ENCODE results near the gene NPAS3. TPM values are rescaled to one million over a fixed set of nuclear protein-coding genes. Genes with fewer than 3 reads are reported as not detected.

Gene NPAS3
- polyA plus RNA-seq, 4 donors = 0.30 to 0.81 (median 0.62) TPM; not detected in 1

GRCh38 chr14:33471776-33472175, 533.1 kb downstream of the NPAS3 start:
- WGBS, 3 donors = 96 to 100% (median 98%) methylated on average over 6 of the region's 6 CpGs
- Histone ChIP-seq H3K9me3 (ENCODE audit: control insufficient read depth in 2 of 2, insufficient read depth in 1 of 2, low read depth in 1 of 2, low read length in 1 of 2) (no peaks in the 10 kb centered on the region), H3K36me3 (ENCODE audit: control insufficient read depth in 3 of 3, insufficient read depth in 2 of 3, low read depth in 1 of 3, low read length in 3 of 3) (no peaks in the 10 kb centered on the region), H3K27me3 (ENCODE audit: control insufficient read depth in 3 of 3, insufficient read depth in 3 of 3, low read length in 3 of 3) (no peaks in the 10 kb centered on the region), H3K4me3 (ENCODE audit: low read depth in 1 of 3, low read length in 3 of 3) (no peak overlapping the region), H3K4me1 (ENCODE audit: control insufficient read depth in 3 of 3, insufficient read depth in 2 of 3, low read depth in 1 of 3, low read length in 2 of 3) (peaks cover 0 to 4% (median 0%) of the 10 kb centered on the region in 3 donors), H3K27ac (ENCODE audit: low read depth in 1 of 3, low read length in 2 of 3) (no peak overlapping the region)
- DNase-seq (no peak), FAIRE-seq (no peak)

- no peaks in the 10 kb centered on the region for H3K36me3 ChIP-seq (ENCODE audit: control insufficient read depth in 3 of 3, insufficient read depth in 2 of 3, low read depth in 1 of 3, low read length in 3 of 3)
- H3K4me3 ChIP-seq (ENCODE audit: low read depth in 1 of 3, low read length in 3 of 3) = no peak overlapping the region
- no peak overlapping the region for H3K27ac ChIP-seq (ENCODE audit: low read depth in 1 of 3, low read length in 2 of 3)
- H3K9me3 ChIP-seq (ENCODE audit: control insufficient read depth in 2 of 2, insufficient read depth in 1 of 2, low read depth in 1 of 2, low read length in 1 of 2) = no peaks in the 10 kb centered on the region
- no peaks in the 10 kb centered on the region for H3K4me1 ChIP-seq (ENCODE audit: control insufficient read depth in 3 of 3, insufficient read depth in 2 of 3, low read depth in 1 of 3, low read length in 2 of 3)
- no peaks in the 10 kb centered on the region for H3K27me3 ChIP-seq (ENCODE audit: control insufficient read depth in 3 of 3, insufficient read depth in 3 of 3, low read length in 3 of 3)
- peak; percentile 52 to 66 for DNase-seq
- 38 to 60% (median 38%) methylated on average over 4 of the region's 4 CpGs for whole genome bisulfite sequencing, 3 donors
- FAIRE-seq = no peak
Measured at GRCh38 chr14:33475623-33476022, 536.9 kb downstream of the NPAS3 start.

- H3K4me3 ChIP-seq (ENCODE audit: low read depth in 1 of 3, low read length in 3 of 3) = no peak overlapping the region
- WGBS, 3 donors = 64 to 74% (median 69%) methylated on average over 3 of the region's 3 CpGs
- no peak for FAIRE-seq
- H3K36me3 ChIP-seq (ENCODE audit: control insufficient read depth in 3 of 3, insufficient read depth in 2 of 3, low read depth in 1 of 3, low read length in 3 of 3) = no peaks in the 10 kb centered on the region
- no peak for DNase-seq
- H3K27me3 ChIP-seq (ENCODE audit: control insufficient read depth in 3 of 3, insufficient read depth in 3 of 3, low read length in 3 of 3) = no peaks in the 10 kb centered on the region
- H3K27ac ChIP-seq (ENCODE audit: low read depth in 1 of 3, low read length in 2 of 3) = no peak overlapping the region
- H3K9me3 ChIP-seq (ENCODE audit: control insufficient read depth in 2 of 2, insufficient read depth in 1 of 2, low read depth in 1 of 2, low read length in 1 of 2) = no peaks in the 10 kb centered on the region
- H3K4me1 ChIP-seq (ENCODE audit: control insufficient read depth in 3 of 3, insufficient read depth in 2 of 3, low read depth in 1 of 3, low read length in 2 of 3) = no peaks in the 10 kb centered on the region
Measured at GRCh38 chr14:33477797-33478196, 539.1 kb downstream of the NPAS3 start.

- peaks cover 0 to 4% (median 0%) of the 10 kb centered on the region in 3 donors for H3K27me3 ChIP-seq (ENCODE audit: control insufficient read depth in 3 of 3, insufficient read depth in 3 of 3, low read length in 3 of 3)
- no peak for FAIRE-seq
- no peaks in the 10 kb centered on the region for H3K9me3 ChIP-seq (ENCODE audit: control insufficient read depth in 2 of 2, insufficient read depth in 1 of 2, low read depth in 1 of 2, low read length in 1 of 2)
- no peaks in the 10 kb centered on the region for H3K36me3 ChIP-seq (ENCODE audit: control insufficient read depth in 3 of 3, insufficient read depth in 2 of 3, low read depth in 1 of 3, low read length in 3 of 3)
- 80 to 87% (median 82%) methylated on average over 9 of the region's 9 CpGs for WGBS, 3 donors
- no peak overlapping the region for H3K4me3 ChIP-seq (ENCODE audit: low read depth in 1 of 3, low read length in 3 of 3)
- no peak for DNase-seq
- no peaks in the 10 kb centered on the region for H3K4me1 ChIP-seq (ENCODE audit: control insufficient read depth in 3 of 3, insufficient read depth in 2 of 3, low read depth in 1 of 3, low read length in 2 of 3)
- H3K27ac ChIP-seq (ENCODE audit: low read depth in 1 of 3, low read length in 2 of 3) = no peak overlapping the region
Measured at GRCh38 chr14:33480071-33480886, 541.6 kb downstream of the NPAS3 start.

GRCh38 chr14:33480887-33481184, 542.2 kb downstream of the NPAS3 start:
- Histone ChIP-seq H3K4me1 (ENCODE audit: control insufficient read depth in 3 of 3, insufficient read depth in 2 of 3, low read depth in 1 of 3, low read length in 2 of 3) (no peaks in the 10 kb centered on the region), H3K4me3 (ENCODE audit: low read depth in 1 of 3, low read length in 3 of 3) (no peak overlapping the region), H3K27me3 (ENCODE audit: control insufficient read depth in 3 of 3, insufficient read depth in 3 of 3, low read length in 3 of 3) (peaks cover 0 to 4% (median 0%) of the 10 kb centered on the region in 3 donors), H3K9me3 (ENCODE audit: control insufficient read depth in 2 of 2, insufficient read depth in 1 of 2, low read depth in 1 of 2, low read length in 1 of 2) (no peaks in the 10 kb centered on the region), H3K27ac (ENCODE audit: low read depth in 1 of 3, low read length in 2 of 3) (no peak overlapping the region), H3K36me3 (ENCODE audit: control insufficient read depth in 3 of 3, insufficient read depth in 2 of 3, low read depth in 1 of 3, low read length in 3 of 3) (no peaks in the 10 kb centered on the region)
- no peak for FAIRE-seq
- 79 to 90% (median 85%) methylated on average over 3 of the region's 3 CpGs for WGBS, 3 donors
- DNase-seq = no peak

- Histone ChIP-seq H3K9me3 (ENCODE audit: control insufficient read depth in 2 of 2, insufficient read depth in 1 of 2, low read depth in 1 of 2, low read length in 1 of 2) (no peaks in the 10 kb centered on the region), H3K27me3 (ENCODE audit: control insufficient read depth in 3 of 3, insufficient read depth in 3 of 3, low read length in 3 of 3) (peaks cover 0 to 4% (median 0%) of the 10 kb centered on the region in 3 donors), H3K4me1 (ENCODE audit: control insufficient read depth in 3 of 3, insufficient read depth in 2 of 3, low read depth in 1 of 3, low read length in 2 of 3) (no peaks in the 10 kb centered on the region), H3K27ac (ENCODE audit: low read depth in 1 of 3, low read length in 2 of 3) (no peak overlapping the region), H3K36me3 (ENCODE audit: control insufficient read depth in 3 of 3, insufficient read depth in 2 of 3, low read depth in 1 of 3, low read length in 3 of 3) (no peaks in the 10 kb centered on the region), H3K4me3 (ENCODE audit: low read depth in 1 of 3, low read length in 3 of 3) (no peak overlapping the region)
- no peak for FAIRE-seq
- 83 to 90% (median 89%) methylated on average over 6 of the region's 6 CpGs for WGBS, 3 donors
- no peak for DNase-seq
Measured at GRCh38 chr14:33483110-33483509, 544.4 kb downstream of the NPAS3 start.

GRCh38 chr14:33483541-33483940, 544.9 kb downstream of the NPAS3 start:
- DNase-seq (no peak), FAIRE-seq (no peak)
- no peaks in the 10 kb centered on the region for H3K36me3 ChIP-seq (ENCODE audit: control insufficient read depth in 3 of 3, insufficient read depth in 2 of 3, low read depth in 1 of 3, low read length in 3 of 3)
- H3K9me3 ChIP-seq (ENCODE audit: control insufficient read depth in 2 of 2, insufficient read depth in 1 of 2, low read depth in 1 of 2, low read length in 1 of 2) = no peaks in the 10 kb centered on the region
- no peaks in the 10 kb centered on the region for H3K4me1 ChIP-seq (ENCODE audit: control insufficient read depth in 3 of 3, insufficient read depth in 2 of 3, low read depth in 1 of 3, low read length in 2 of 3)
- no peak overlapping the region for H3K27ac ChIP-seq (ENCODE audit: low read depth in 1 of 3, low read length in 2 of 3)
- no peak overlapping the region for H3K4me3 ChIP-seq (ENCODE audit: low read depth in 1 of 3, low read length in 3 of 3)
- peaks cover 0 to 4% (median 0%) of the 10 kb centered on the region in 3 donors for H3K27me3 ChIP-seq (ENCODE audit: control insufficient read depth in 3 of 3, insufficient read depth in 3 of 3, low read length in 3 of 3)
- WGBS, 3 donors = 82 to 87% (median 84%) methylated on average over 4 of the region's 4 CpGs

- WGBS, 3 donors = 37 to 55% (median 40%) methylated on average over 5 of the region's 5 CpGs
- no peak overlapping the region for H3K27ac ChIP-seq (ENCODE audit: low read depth in 1 of 3, low read length in 2 of 3)
- DNase-seq (peak in 1 of 2 donors; percentile 14), FAIRE-seq (no peak)
- no peaks in the 10 kb centered on the region for H3K9me3 ChIP-seq (ENCODE audit: control insufficient read depth in 2 of 2, insufficient read depth in 1 of 2, low read depth in 1 of 2, low read length in 1 of 2)
- no peaks in the 10 kb centered on the region for H3K36me3 ChIP-seq (ENCODE audit: control insufficient read depth in 3 of 3, insufficient read depth in 2 of 3, low read depth in 1 of 3, low read length in 3 of 3)
- no peak overlapping the region for H3K4me3 ChIP-seq (ENCODE audit: low read depth in 1 of 3, low read length in 3 of 3)
- no peaks in the 10 kb centered on the region for H3K4me1 ChIP-seq (ENCODE audit: control insufficient read depth in 3 of 3, insufficient read depth in 2 of 3, low read depth in 1 of 3, low read length in 2 of 3)
- peaks cover 0 to 4% (median 0%) of the 10 kb centered on the region in 3 donors for H3K27me3 ChIP-seq (ENCODE audit: control insufficient read depth in 3 of 3, insufficient read depth in 3 of 3, low read length in 3 of 3)
Measured at GRCh38 chr14:33484264-33484663, 545.6 kb downstream of the NPAS3 start.
